GM21528 (cell line): Measurements from ENCODE around the gene BICRAL.
"Not testable (repeated sequence)": the region's sequence is repeated elsewhere in the genome, so short reads cannot be mapped to it uniquely, and the experiment has no call there.

Experiments
- ATAC-seq: cut with Tn5 transposase; IDR thresholded peaks from one replicate; pipeline ENCODE4 v1.9.1; 2021; ENCODE audit warnings: mild to moderate bottlenecking, moderate library complexity; ENCODE audit not compliant: unreplicated experiment, low FRiP score

BICRAL gene

DNA sequence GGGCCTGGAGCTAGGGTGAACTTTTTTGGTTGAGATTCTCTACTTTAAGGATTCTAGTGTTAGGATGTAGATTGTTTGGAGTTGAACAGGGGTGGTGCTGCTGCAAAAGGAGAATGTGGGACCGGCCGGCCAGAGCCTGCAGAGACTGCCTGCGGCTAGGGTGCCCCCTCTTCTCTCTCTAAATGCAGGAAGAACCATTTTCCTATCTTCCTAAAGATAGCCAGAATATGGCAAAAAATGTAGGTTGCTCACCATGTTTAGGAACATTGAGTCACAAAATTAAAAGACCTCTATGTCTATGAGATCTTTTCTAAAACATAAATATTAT, 39.5 kb downstream of the BICRAL start:
- no peak for ATAC-seq

DNA sequence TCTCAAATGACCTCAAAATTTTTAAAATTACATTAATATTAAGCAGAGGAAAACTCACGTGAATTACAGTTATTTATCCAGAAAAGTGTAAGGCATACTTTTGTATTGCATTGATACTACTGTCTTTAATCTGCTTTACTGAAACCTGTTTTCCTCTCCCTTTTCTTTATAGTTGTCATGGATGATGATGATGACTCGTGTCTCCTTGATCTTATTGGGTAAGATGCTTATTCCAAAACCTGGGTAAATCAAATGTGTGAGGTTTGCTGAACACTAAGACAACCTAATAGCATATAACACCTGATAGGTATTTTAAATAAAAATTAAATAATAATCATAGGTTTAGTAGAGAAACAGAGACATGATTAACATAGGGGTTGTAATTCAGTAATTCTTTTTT, 40.0 kb downstream of the BICRAL start:
- ATAC-seq, result no peak

DNA sequence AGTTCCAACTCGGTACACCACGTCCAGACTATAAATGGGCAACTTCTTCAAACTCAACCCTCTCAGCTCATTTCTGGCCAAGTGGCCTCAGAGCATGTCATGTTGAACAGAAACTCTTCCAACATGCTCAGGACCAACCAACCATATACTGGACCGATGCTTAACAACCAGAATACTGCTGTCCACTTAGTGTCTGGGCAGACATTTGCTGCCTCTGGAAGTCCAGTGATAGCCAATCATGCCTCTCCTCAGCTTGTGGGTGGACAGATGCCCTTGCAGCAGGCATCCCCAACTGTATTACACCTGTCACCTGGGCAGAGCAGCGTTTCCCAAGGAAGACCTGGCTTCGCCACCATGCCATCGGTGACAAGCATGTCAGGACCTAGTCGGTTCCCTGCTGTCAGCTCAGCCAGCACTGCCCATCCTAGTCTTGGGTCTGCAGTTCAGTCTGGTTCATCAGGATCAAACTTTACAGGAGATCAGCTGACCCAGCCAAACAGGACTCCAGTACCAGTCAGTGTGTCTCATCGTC, 47.8 kb downstream of the BICRAL start:
- no peak for ATAC-seq

DNA sequence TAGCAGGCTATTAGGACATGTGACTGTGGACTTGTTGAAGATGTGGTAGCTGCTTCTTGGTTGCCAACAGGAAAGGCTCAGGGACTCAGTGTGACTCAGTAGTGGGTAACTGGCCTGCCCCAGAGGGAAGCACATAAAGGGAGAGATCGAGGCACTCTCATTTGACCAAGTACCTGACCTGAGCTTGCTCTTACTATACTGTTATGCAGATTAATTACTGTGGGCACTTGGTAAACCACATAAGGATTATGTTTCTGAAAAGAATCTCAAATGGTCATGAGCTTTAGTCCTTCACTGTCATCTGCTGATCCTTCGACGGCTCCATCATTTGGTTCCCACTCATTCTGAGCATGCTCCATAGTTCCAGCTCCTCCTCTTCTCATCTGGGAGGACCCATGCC, 49.4 kb downstream of the BICRAL start:
- no peak for ATAC-seq

DNA sequence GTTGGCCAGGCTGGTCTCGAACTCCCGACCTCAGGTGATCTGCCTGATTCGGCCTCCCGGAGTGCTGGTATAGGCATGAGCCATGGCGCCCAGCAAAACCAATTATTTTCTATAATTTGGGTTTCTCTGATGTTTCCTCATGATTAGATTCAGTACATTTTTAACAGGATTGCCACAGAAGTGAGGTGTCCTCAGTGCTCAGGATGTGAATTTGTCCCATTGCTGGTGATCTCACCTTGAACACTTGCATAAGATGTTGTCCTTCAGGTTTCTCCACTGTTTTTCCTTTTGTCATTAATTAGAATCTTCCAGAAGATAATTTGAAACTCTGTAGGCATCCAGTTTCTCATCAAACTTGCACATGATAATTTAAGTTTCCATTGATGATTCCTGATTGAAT, 52.2 kb downstream of the BICRAL start:
- no peak for ATAC-seq

DNA sequence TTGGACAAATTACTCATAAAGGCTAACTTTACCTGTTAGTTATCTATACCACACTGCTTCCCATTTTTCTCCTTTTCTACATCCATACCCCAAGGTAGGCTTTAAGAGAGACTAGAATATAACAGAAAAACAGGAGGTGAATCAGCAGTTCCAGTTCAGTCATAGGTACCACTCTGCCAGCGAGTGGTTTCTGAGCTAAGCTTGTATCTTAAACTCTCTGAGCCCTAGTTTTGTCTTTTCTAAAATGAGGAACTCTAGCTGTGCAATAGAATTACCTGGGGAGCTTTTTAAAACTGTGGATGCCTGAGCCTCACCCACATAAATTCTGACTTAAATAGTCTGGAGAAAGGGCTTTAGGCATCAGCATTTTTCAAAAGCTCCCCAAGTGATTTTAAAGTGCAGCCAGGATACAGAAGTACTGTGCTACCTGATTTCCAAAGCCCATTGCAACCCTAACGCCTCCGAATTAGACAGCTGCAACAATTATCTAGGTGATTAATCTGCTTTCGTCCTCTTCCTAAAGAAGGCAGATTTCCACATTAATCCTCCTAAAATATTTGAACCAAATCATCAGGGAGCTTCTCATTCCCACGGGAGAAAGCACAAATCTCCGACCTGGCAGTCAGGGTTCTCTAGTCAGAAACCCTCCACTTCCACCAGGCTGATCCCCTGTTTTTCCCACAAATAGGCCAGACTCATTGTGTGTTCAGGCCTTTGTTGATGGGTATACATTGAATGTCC, 60.2 kb downstream of the BICRAL start:
- no peak for ATAC-seq

DNA sequence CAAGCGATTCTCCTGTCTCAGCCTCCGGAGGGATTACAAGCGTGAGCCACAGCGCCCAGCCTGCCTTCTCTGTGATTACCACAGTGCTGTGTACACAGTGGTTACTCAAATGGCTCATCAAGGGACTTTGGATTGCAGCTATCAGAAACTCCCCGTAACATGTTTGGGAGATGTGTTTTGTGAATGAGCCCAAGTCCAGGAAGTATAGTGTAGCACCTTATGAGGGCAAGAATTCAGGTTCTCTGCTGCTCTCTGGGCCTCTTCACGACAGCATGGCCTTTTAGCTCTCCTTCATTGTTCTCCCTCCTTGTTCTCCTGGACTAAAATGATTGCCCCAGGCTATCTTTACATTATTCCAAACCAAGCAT, 63.5 kb downstream of the BICRAL start:
- no peak for ATAC-seq

DNA sequence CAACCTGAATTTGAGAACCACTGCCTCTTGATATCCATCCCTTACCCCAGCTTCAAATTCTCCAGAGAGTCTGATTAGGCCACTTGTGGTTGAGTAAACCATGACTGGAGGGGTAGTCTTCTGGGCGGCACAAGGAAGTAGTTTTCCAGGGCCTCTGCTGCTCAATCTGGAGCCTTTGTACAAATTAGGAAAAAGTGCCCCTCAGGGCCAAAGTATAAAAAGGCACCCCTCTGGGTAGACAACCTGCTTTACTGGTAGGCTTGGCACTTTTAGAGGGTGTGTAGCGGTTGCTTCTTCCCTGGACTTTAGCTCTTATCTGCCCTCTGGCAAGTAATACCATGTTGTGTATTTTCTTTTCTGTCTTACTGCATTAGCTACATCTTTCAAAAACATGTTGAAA, 64.7 kb downstream of the BICRAL start:
- ATAC-seq, result no peak

DNA sequence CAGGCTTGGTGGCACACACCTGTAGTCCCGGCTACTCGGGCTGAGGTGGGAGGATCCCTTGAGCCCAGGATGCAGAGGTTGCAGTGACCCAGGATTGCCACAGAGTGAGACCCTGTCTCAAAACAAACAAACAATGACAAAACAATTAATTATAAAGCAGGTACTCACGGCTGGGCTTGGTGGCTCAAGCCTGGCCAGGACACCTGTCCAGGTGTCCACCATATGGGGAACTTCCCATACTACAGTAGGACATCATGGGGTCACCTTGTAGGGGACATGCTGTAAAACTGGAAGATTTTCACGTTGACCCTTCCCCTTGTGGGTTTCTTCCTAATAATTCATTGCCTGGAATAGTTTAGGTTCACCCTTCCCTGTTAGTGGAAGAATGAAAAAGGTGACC, 66.8 kb downstream of the BICRAL start:
- ATAC-seq, result no peak

DNA sequence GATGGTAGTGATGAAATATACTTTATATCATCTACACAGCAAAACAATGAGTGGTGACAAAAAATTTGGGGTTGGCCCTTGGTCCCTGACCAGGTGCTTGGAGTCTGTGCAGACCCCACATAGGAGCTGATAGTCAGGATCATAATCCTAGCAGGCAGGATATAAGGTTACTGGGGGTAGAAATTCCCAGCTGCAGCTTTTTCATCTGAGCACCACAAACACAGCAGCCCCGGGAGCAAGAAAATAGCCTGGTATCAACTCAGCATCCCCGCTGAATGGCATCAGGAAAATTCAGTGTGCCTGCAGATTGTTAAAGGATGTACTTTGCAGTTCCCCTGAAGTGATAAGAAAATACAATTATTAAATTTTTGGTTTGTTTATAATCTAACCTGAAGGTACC, 69.7 kb downstream of the BICRAL start:
- no peak for ATAC-seq

DNA sequence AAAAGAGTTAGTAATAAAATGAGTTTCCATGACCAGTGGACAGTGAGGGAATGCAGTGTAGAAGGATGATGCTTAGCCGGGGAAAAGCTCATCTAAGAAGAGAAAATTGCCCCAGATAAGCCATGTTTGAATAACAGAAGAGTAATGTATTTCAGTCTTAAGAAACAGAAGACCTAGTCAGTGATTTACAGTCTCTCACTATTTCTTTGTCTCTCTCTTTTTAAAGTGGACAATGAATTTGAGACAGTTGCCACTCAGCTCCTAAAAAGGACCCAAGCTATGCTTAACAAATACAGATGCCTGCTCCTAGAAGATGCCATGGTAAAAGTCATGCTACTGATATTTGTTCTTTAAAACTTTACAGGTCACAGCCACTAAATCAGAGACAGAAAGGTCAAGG, 78.2 kb downstream of the BICRAL start:
- ATAC-seq, result no peak

DNA sequence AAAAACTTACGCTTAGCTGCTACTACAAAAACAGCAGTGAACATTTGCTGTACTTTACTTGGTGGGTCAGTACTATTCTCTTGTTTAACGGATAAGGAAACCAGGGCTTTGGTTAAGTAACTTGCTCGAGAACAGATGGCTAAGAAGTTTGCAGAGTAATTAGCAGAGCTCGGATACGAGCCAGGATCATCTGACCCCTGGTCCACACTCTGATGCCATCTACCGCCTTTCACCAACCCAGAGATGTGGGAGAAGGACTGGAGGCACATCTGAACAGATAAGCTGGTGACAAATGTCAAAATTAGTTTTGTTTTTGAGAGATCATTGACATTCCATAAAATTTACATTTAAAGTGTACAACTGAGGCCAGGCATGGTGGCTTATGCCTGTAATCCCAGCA, 78.6 kb downstream of the BICRAL start:
- ATAC-seq, result no peak

DNA sequence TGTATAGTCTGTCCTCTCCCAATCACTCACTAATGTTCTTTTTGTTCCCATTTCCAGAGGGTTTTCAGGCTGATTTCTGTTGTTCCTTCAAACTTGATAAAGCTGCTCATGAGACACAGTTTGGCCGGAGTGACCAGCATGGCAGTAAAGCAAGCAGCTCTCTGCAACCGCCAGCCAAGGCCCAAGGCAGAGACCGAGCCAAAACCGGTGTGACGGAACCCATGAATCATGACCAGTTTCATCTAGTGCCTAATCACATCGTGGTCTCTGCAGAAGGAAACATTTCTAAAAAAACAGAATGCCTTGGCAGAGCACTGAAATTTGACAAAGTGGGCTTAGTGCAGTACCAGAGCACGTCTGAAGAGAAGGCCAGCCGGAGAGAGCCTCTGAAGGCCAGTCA, 82.8 kb downstream of the BICRAL start:
- no peak for ATAC-seq

DNA sequence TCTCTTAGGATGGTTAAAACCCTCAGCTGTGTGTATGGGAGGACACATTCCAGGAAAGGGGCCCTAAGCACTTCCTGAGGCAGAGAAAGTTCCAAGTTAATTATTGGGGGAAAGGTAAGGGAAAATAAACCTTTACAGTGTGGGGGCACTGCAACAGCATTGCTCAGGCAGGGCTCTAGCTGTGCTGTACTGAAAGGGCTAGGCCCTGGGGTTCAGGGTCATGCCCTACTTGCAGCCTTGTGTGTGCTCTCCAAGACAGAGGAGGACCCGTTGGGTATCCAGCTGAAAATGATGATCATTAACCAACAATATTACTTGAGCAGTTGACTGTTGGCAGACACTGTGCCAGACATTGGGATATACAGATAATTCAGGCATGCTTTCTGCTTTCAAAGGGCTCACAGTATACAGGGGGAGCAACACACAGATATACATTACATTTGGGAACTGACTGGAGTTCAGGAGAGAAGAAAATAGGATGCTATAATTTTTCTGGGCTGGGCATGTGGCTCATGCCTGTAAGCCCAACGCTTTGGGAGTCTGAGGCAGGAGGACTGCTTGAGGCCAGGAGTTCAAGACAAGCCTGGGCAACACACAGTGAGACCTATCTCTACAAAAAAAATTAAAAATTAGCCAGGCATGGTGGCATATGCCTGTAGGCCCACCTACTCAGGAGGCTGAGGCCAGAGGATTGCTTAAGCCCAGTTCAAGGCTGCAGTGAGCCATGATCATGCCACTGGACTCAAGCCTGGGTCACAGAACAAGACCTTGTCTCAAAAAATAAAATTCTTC, 88.5 kb downstream of the BICRAL start:
- no peak for ATAC-seq

DNA sequence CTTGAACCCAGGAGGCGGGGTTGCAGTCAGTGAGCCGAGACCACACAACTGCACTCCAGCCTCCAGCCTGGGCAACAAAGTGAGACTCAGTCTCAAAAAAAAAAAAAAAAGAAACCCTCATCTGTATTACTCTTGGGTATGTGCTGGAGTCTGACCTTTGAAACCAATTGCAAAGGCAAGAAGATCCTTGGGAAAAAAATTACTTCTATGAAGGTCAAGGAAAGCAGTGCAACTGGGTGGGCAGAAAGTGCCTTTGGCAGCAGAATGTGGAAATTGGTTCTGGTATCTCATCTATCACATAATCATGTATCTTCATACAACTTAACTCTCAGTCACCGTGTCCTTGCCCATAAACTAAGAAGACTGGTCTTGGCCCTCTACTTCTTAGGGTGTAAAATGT, 89.9 kb downstream of the BICRAL start:
- no peak for ATAC-seq

DNA sequence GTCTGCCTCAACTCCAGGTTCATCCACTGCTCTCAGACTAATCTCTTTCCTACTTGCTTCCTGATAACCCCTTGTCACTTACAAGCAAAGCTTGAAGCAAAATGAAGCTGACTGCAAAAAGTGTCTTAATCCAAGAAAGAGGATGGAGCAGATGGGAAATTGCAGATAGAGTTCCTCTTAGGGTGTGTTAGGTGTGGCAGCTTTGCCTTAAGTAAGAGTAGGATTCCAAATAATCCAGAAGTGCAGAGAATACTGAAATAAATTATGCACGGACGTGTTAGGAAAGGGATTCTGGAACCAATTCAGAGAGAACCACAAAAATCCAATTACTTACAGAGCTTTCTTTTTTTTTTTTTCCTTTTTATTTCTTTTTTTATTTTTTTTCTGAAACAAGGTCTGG, 91.5 kb downstream of the BICRAL start:
- no peak for ATAC-seq

DNA sequence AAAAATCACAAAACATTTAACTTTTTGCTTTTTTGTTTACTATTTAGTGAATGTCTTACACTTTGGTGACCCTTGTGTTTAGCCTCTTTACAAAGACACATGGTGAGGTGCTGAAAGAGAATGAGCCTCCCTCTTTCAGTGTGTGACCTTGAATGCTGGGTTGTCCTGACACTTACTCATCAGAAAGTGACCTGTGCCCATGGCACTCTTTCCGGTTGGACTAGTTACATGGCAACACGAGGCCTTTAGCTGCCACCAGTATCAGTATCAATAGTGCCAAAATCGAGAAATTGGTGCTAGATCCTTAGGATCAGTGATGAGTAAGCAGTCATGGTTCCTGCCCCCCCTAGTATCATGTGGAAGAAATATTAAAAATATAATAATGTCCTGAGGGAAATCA, 95.8 kb downstream of the BICRAL start:
- no peak for ATAC-seq

DNA sequence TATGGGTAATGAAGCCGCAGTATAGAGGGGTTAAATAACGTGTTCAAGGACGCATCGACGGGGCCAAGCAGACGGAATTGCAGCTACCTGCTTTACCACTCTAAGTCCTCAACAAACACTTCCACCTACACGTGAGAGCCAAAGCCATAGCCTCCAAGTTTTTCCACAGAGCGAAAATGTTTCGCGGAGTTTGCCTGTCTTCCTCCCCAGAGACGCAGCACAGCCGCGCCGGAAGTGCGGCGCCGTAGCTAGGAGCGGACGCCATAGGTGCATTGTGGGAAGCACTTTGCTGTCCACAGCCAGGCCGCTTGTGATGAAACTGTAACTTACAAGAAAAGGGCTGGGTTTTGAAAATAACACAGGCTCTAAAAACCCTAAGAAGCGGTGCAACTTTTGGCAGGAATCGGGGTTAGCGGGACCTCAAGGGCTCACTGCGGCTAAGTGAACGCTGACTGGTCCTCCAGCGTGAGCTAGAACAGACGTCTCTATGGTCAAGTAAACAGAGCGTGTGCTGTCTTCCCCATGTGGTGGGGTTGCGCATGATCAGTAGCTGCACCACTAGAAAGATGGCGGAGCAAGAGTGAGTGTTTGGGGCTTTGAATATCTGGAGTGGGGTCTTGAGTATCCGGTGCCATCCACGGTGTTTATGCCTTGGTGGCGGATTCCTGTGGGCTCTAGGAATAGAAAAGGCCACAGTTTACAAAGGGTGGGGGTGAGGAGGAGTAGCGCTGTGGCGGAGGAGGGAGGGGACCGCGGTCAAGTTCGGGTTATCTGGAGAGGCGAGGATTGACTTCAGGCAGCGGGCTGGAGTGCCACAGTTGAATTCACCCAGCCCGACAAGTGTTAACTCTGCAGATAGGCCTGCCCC, 97.8 kb downstream of the BICRAL start, which contains the start of gene RPL7L1:
TSS of gene RPL7L1 (plus strand) at position 245 of the 868 bp plus-strand sequence. CDS start at position 540, 295 bp downstream.
- peak; percentile 88 for ATAC-seq

DNA sequence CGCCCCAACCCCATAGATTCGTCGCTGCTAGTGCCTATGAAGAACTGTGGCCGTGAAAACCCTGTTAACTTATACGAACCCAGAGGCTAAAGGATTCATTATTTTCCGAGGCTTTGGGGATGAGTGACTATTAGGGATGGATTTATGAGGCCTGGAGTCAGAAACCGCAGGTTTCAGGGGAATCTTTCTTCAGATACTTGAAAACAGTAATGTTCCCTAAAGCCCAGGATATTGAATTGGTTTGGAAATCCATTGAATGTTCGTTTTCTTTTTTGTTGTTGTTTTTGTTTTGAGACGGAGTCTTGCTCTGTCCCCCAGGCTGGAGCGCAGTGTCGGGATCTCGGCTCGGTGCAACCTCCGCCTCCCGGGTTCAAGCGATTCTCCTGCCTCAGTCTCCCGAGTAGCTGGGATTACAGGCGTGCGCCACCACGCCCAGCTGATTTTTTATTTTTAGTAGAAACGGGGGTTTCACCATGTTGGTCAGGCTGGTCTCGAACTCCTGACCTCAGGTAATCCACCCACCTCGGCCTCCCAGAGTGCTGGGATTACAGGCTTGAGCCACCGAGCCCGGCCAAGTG, 98.5 kb downstream of the BICRAL start:
- ATAC-seq, result not testable (repeated sequence)

DNA sequence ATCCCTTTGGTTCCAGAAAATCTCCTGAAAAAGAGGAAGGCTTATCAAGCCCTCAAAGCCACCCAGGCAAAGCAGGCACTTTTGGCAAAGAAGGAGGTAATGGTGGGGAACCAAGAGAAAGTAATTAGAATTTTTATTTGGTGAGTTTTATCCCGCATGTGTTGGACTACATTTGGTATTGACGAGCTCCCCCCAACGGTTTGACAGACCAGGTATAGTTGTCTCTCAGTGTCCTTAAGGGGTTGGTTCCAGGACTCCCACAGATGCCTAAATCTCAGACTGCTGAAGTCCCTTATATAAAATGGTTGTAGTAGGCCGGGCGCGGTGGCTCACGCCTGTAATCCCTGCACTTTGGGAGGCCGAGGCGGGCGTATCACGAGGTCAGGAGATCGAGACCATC, 99.0 kb downstream of the BICRAL start:
- not testable (repeated sequence) for ATAC-seq

DNA sequence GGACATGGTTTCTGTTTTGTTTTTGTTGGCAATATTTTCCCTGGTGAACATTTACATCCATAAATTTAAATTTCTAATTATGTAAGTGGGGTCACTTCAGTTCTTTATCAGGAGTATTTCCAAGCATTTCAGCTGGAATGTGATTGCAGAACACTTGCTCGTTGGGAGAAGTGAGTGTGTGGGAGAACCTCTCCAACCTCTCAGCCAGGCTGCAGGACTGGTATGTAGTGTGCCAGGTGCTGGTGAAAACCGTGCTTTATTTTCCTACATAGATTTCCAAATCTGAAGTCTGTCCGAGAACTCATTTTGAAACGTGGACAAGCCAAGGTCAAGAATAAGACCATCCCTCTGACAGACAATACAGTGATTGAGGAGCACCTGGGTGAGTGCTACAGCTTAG, 103.8 kb downstream of the BICRAL start:
- no peak for ATAC-seq
